PC-3 (cell line): ENCODE results near the gene CCER1.

ENCODE experiments used
- EZH2phosphoT487 ChIP-seq: fragments of 300-600 bp; sonication (generic); IDR thresholded peaks from 2 replicates; pipeline ENCODE4 v1.6.1; 2018; ENCODE audit warnings: mild to moderate bottlenecking, antibody characterized with exemption, low read length, borderline replicate concordance
- TF ChIP-seq, protein P1 (sequence below): fragments of 300-600 bp; sonication (generic); conservative IDR thresholded peaks from 2 replicates; pipeline ENCODE4 v1.5.1; 2017; ENCODE audit warnings: antibody characterized with exemption, low read depth, mild to moderate bottlenecking, low read length

DNA sequence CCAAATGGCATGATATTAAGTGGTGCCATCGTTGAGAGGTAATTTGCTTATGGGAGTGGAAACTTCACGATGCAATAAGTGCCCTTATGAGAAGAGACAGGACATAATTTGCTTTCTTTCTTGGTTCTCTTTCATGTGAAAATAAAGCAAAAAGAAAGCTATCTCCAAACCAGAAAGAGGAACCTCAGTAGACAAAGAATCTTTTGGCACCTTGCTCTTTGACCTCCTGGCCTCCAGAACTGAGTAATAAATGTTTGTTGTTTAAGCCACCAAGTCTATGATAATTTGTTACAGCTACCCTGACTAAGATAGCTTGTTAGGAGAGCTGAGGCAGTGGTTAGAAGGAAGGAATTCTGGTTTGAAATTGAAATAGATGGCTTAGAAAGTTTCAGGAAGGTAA is 39.6 kb downstream of the CCER1 start:
- TF ChIP-seq EZH2phosphoT487: no peak
- TF ChIP-seq, protein P1, sequence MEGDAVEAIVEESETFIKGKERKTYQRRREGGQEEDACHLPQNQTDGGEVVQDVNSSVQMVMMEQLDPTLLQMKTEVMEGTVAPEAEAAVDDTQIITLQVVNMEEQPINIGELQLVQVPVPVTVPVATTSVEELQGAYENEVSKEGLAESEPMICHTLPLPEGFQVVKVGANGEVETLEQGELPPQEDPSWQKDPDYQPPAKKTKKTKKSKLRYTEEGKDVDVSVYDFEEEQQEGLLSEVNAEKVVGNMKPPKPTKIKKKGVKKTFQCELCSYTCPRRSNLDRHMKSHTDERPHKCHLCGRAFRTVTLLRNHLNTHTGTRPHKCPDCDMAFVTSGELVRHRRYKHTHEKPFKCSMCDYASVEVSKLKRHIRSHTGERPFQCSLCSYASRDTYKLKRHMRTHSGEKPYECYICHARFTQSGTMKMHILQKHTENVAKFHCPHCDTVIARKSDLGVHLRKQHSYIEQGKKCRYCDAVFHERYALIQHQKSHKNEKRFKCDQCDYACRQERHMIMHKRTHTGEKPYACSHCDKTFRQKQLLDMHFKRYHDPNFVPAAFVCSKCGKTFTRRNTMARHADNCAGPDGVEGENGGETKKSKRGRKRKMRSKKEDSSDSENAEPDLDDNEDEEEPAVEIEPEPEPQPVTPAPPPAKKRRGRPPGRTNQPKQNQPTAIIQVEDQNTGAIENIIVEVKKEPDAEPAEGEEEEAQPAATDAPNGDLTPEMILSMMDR: no peak
